H1 (cell line): Measurements from ENCODE around the gene FAM3B. TPM values are rescaled to one million over a fixed set of nuclear protein-coding genes. Genes with fewer than 3 reads are reported as not detected.

Experiments
- CTCF ChIA-PET: fragments of 300-600 bp; sonication (Branson Sonifier 250); formaldehyde crosslinking; loops from one replicate; lab custom pipeline; 2021; ENCODE audit not compliant: partially characterized antibody; lab: Charles Lee
- POLR2A ChIA-PET: fragments of 300-600 bp; sonication (Branson Sonifier 250); formaldehyde crosslinking; loops from one replicate; lab custom pipeline; 2021; ENCODE audit warnings: inconsistent platforms; ENCODE audit not compliant: partially characterized antibody; lab: Charles Lee
- DNase-seq, 2 experiments: peaks; one replicate each; pipeline versions ENCODE4 v3.0.0 to v3.0.0-alpha.2; 2010 to 2022; ENCODE audit warnings: low spot score in 2 of 2, low read depth in 1 of 2, mixed read lengths in 1 of 2
- FAIRE-seq: peaks from 2 replicates; lab custom pipeline; 2011; peaks lifted over from hg19 to GRCh38; lab: Jason Lieb, UNC
- H2AFZ ChIP-seq: 2 replicates; pipeline ENCODE4 v1.8.1; 2012; ENCODE audit warnings: low read length, inconsistent platforms
- H2AK5ac ChIP-seq: 2 replicates; pipeline ENCODE4 v1.6.1; 2013; ENCODE audit warnings: low read depth, low read length
- H2BK120ac ChIP-seq: replicated peaks from 2 replicates; pipeline ENCODE3; 2013; ENCODE audit warnings: low read depth, low read length, inconsistent platforms
- H2BK12ac ChIP-seq: 2 replicates; pipeline ENCODE4 v1.6.1; 2013; ENCODE audit warnings: low read depth, low read length
- H2BK15ac ChIP-seq: 2 replicates; pipeline ENCODE4 v1.6.1; 2013; ENCODE audit warnings: low read length
- H2BK20ac ChIP-seq: 2 replicates; pipeline ENCODE4 v1.6.1; 2013; ENCODE audit warnings: low read length
- H2BK5ac ChIP-seq: 2 replicates; pipeline ENCODE4 v1.6.1; 2013; ENCODE audit warnings: low read depth, low read length
- H3K14ac ChIP-seq: 2 replicates; pipeline ENCODE4 v1.6.1; 2013; ENCODE audit warnings: inconsistent platforms; ENCODE audit not compliant: insufficient read length
- H3K18ac ChIP-seq: 2 replicates; pipeline ENCODE4 v1.6.1; 2013; ENCODE audit warnings: low read length; ENCODE audit errors: extremely low read depth
- H3K23ac ChIP-seq: 2 replicates; pipeline ENCODE4 v1.6.1; 2013; ENCODE audit warnings: inconsistent platforms; ENCODE audit not compliant: insufficient read length
- H3K23me2 ChIP-seq: 2 replicates; pipeline ENCODE4 v1.6.1; 2013; ENCODE audit warnings: low read depth, low read length
- H3K27ac ChIP-seq: 2 replicates; pipeline ENCODE4 v1.6.1; 2011; ENCODE audit warnings: low read depth, low read length, inconsistent platforms
- H3K27me3 ChIP-seq, 4 experiments: replicated peaks in 1 of 4; 1 replicate in 1 of 4; 2 replicates in 3 of 4; pipeline versions ENCODE4 v1.6.1 to v1.8.1; 2011 to 2013; ENCODE audit warnings: low read length in 3 of 4, mild to moderate bottlenecking in 3 of 4, inconsistent platforms in 2 of 4, mixed read lengths in 2 of 4, moderate library complexity in 1 of 4; ENCODE audit not compliant: control insufficient read depth in 3 of 4, insufficient read depth in 3 of 4; ENCODE audit errors: extremely low read depth in 1 of 4
- H3K36me3 ChIP-seq, 4 experiments: 2 replicates each; pipeline versions ENCODE4 v1.6.1 to v1.8.1; 2011 to 2013; ENCODE audit warnings: mild to moderate bottlenecking in 4 of 4, low read length in 3 of 4, moderate library complexity in 2 of 4, control low read depth in 1 of 4, inconsistent platforms in 1 of 4; ENCODE audit not compliant: insufficient read depth in 4 of 4, control insufficient read depth in 2 of 4
- H3K4ac ChIP-seq: replicated peaks from 2 replicates; pipeline ENCODE3; 2013; ENCODE audit warnings: low read length, low read depth, mixed read lengths, inconsistent platforms; ENCODE audit not compliant: insufficient read length
- H3K4me1 ChIP-seq, 4 experiments: replicated peaks in 1 of 4; 1 replicate in 1 of 4; 2 replicates in 3 of 4; pipeline versions ENCODE4 v1.6.1 to v1.8.1; 2011 to 2013; ENCODE audit warnings: low read length in 3 of 4, inconsistent platforms in 2 of 4, mixed read lengths in 1 of 4; ENCODE audit not compliant: insufficient read depth in 4 of 4, control insufficient read depth in 3 of 4
- H3K4me2 ChIP-seq, 2 experiments: 2 replicates each; pipeline versions ENCODE4 v1.6.1 to v1.8.1; 2011 to 2013; ENCODE audit warnings: low read depth in 2 of 2, low read length in 2 of 2, control low read depth in 1 of 2, inconsistent platforms in 1 of 2, mild to moderate bottlenecking in 1 of 2; ENCODE audit not compliant: insufficient read depth in 1 of 2
- H3K4me3 ChIP-seq, 4 experiments: fragments of 200-600, 300-600 bp in 1 of 4; sonication (generic), shearing (Covaris generic), sonication (Bioruptor Twin) in 1 of 4; 2 replicates each; pipeline versions ENCODE4 v1.5.1 to v1.8.1; 2011 to 2016; ENCODE audit warnings: low read length in 4 of 4, low read depth in 3 of 4, control low read depth in 2 of 4, inconsistent platforms in 2 of 4, mild to moderate bottlenecking in 2 of 4, mixed read lengths in 1 of 4, moderate library complexity in 1 of 4; ENCODE audit not compliant: insufficient read depth in 2 of 4; ENCODE audit errors: extremely low read depth in 1 of 4
- H3K56ac ChIP-seq: replicated peaks from 2 replicates; pipeline ENCODE3; 2013; ENCODE audit warnings: low read depth, mild to moderate bottlenecking, mixed read lengths, low read length, inconsistent platforms; ENCODE audit not compliant: insufficient read length
- H3K79me1 ChIP-seq: 2 replicates; pipeline ENCODE4 v1.6.1; 2013; ENCODE audit warnings: low read depth, low read length, control low read depth
- H3K79me2 ChIP-seq, 2 experiments: 2 replicates each; pipeline versions ENCODE4 v1.6.1 to v1.8.1; 2012 to 2013; ENCODE audit warnings: low read length in 2 of 2, mild to moderate bottlenecking in 2 of 2, inconsistent platforms in 1 of 2; ENCODE audit not compliant: insufficient read depth in 2 of 2, control insufficient read depth in 1 of 2
- H3K9ac ChIP-seq, 4 experiments: replicated peaks in 1 of 4; 1 replicate in 1 of 4; 2 replicates in 3 of 4; pipeline versions ENCODE4 v1.6.1 to v1.8.1; 2011 to 2013; ENCODE audit warnings: low read depth in 3 of 4, low read length in 3 of 4, control low read depth in 2 of 4, mild to moderate bottlenecking in 2 of 4, moderate library complexity in 2 of 4, inconsistent platforms in 1 of 4; ENCODE audit errors: extremely low read depth in 1 of 4
- H3K9me3 ChIP-seq, 2 experiments: 2 replicates each; pipeline versions ENCODE4 v1.6.1 to v1.8.1; 2012 to 2013; ENCODE audit warnings: mild to moderate bottlenecking in 2 of 2, moderate library complexity in 2 of 2, control low read depth in 1 of 2, inconsistent platforms in 1 of 2, low read depth in 1 of 2, low read length in 1 of 2, mixed read lengths in 1 of 2; ENCODE audit not compliant: insufficient read depth in 2 of 2
- H4K20me1 ChIP-seq, 2 experiments: replicated peaks in 1 of 2; 2 replicates each; pipeline versions ENCODE3 to v1.8.1; 2011 to 2013; ENCODE audit warnings: inconsistent platforms in 2 of 2, low read length in 2 of 2, mild to moderate bottlenecking in 1 of 2; ENCODE audit not compliant: insufficient read depth in 2 of 2, control insufficient read depth in 1 of 2
- H4K5ac ChIP-seq: 2 replicates; pipeline ENCODE4 v1.6.1; 2013; ENCODE audit warnings: low read length, low read depth, mixed read lengths, inconsistent platforms; ENCODE audit not compliant: insufficient read length
- H4K8ac ChIP-seq: 2 replicates; pipeline ENCODE4 v1.8.0; 2013; ENCODE audit warnings: mild to moderate bottlenecking, moderate library complexity, low read length, inconsistent platforms; ENCODE audit not compliant: insufficient read depth; ENCODE audit errors: extremely low read depth
- H4K91ac ChIP-seq: replicated peaks from 2 replicates; pipeline ENCODE3; 2013; ENCODE audit warnings: low read length, mixed read lengths, inconsistent platforms; ENCODE audit not compliant: insufficient read length
- CREB1 ChIP-seq: IDR thresholded peaks from 2 replicates; pipeline ENCODE4 v1.6.1; 2012; ENCODE audit warnings: inconsistent platforms
- NANOG ChIP-seq: IDR thresholded peaks from 2 replicates; pipeline ENCODE4 v1.6.1; 2011; ENCODE audit warnings: low read length, low read depth, mild to moderate bottlenecking, inconsistent platforms; ENCODE audit not compliant: insufficient read depth, poor library complexity, severe bottlenecking
- POLR2A ChIP-seq, 2 experiments: IDR thresholded peaks; 1 replicate in 1 of 2; 2 replicates in 1 of 2; pipeline ENCODE4 v1.6.1; 2011; ENCODE audit warnings: low read depth in 2 of 2, low read length in 2 of 2, mild to moderate bottlenecking in 2 of 2; ENCODE audit errors: control extremely low read depth in 1 of 2
- POU5F1 ChIP-seq: IDR thresholded peaks from 2 replicates; pipeline ENCODE4 v1.6.1; 2011; ENCODE audit warnings: low read depth, mild to moderate bottlenecking, low read length, moderate library complexity
- RNF2 ChIP-seq: fragments of 200-900, 300-1000 bp; sonication (generic); IDR thresholded peaks from 2 replicates; pipeline ENCODE4 v1.7.1; 2016; ENCODE audit warnings: borderline replicate concordance, low read depth, mild to moderate bottlenecking, antibody characterized with exemption, low read length; ENCODE audit not compliant: poor library complexity, severe bottlenecking; ENCODE audit errors: missing control alignments
- SAP30 ChIP-seq: fragments of 300-600 bp; sonication (generic); IDR thresholded peaks from 2 replicates; pipeline ENCODE4 v1.7.1; 2012; ENCODE audit warnings: low read length, moderate library complexity, mild to moderate bottlenecking, inconsistent platforms; ENCODE audit not compliant: insufficient read depth, insufficient replicate concordance
- TBP ChIP-seq: IDR thresholded peaks from 2 replicates; pipeline ENCODE4 v1.6.1; 2011; ENCODE audit warnings: low read depth, low read length, improper control_type of control experiment
- whole genome bisulfite sequencing, 2 experiments: shearing (Covaris generic) in 1 of 2; methylation state at CpG; one replicate each; pipeline versions ENCODE4 v1.1.6 to v1.1.7; 2013 to 2015; ENCODE audit warnings: low lambda C conversion rate in 2 of 2, mixed read lengths in 2 of 2, inconsistent platforms in 1 of 2, low coverage in 1 of 2, missing lambda C conversion rate in 1 of 2; ENCODE audit not compliant: insufficient replicate concordance in 2 of 2, insufficient coverage in 1 of 2, insufficient read length in 1 of 2; ENCODE audit errors: extremely low coverage in 1 of 2, missing lambda C conversion rate in 1 of 2; 5-methylcytosine and 5-hydroxymethylcytosine counted together
- polyA plus RNA-seq, 7 experiments: library from polyadenylated mRNA; depleted of rRNA in 3 of 7; stranded (reverse) in 5 of 7; unstranded in 2 of 7; fragments of >200 nt in 5 of 7; fragments of 200-250 nt in 2 of 7; gene quantifications; 1 replicate in 5 of 7; 2 replicates in 1 of 7; 4 replicates in 1 of 7; pipeline versions ENCODE4 v1.2.1 to v1.2.3, GENCODE V29; 2011 to 2013; ENCODE audit warnings: missing spikeins in 2 of 7, mixed read lengths in 2 of 7
- total RNA-seq: library from RNA; stranded (reverse); fragmentation: NEBNext Ultra II Directional; extraction: Animal tissue kit (Norgen Biotek cat#: 25700); gene quantifications from 2 replicates; pipeline ENCODE4 v1.2.1, GENCODE V29; 2021
- TF ChIP-seq, protein P1 (sequence below): IDR thresholded peaks from 2 replicates; pipeline ENCODE4 v1.6.1; 2011; ENCODE audit warnings: low read length, improper control_type of control experiment
- TF ChIP-seq, protein P2 (sequence below): IDR thresholded peaks from 2 replicates; pipeline ENCODE4 v1.6.1; 2012; ENCODE audit warnings: inconsistent platforms

FAM3B gene
- total and polyA plus RNA-seq, 2 of the 8 experiments (the other 6 are each of a cell fraction or from before 2014, with no cell fraction given) = 2.0 TPM

DNA sequence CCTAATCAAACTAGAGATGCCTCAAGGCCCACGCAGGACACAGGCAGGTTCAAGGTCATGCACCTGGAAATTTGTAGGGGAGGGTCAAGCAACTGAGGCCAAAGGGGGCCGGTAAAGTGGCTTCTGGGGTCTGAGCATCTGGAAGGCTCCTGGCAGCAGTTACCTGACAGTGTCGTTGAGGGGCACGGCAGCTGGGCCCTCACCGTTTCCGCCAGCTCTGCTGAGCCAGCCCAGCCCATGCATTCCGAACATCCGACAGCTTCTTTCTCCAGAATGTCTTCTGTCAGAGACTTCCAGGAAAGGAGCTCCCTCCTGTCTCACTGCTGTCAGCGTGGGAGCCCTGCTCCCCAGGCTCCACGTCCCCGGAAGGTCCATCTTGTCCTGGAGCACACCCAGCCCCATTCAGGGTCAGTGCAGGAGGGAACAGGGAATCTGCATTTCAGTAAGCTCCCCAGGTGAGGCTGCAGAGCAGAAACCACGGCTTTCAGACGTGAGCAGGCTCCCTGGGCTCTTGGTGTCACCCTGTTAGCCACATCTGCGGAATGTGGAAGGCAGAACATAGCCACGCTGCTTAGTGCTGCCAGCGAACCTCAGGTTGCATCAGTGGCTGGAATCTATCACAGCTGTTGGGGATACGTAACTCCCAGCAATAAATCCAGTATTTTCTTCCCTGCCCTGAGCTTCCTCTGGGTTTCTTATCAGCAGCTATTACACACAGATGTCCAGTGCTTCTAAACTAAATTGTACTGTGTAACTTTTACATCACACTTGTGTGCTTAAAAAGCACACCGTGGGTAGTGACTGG lies 36.3 kb upstream of the FAM3B start:
- Histone ChIP-seq H3K79me2 (no peaks in the 10 kb centered on the region), H4K20me1 (no peaks in the 10 kb centered on the region), H2AFZ (no peak overlapping the region), H3K56ac (no peak overlapping the region), H3K4me1 (peaks cover 0 to 3% (median 1%) of the 10 kb centered on the region in 4 experiments; a peak in 1 of 7 replicates), H3K27ac (no peak overlapping the region), H2BK12ac (no peak overlapping the region), H3K4ac (no peak overlapping the region), H3K79me1 (no peaks in the 10 kb centered on the region), H3K9me3 (no peaks in the 10 kb centered on the region), H3K4me2 (no peak overlapping the region), H2BK15ac (no peak overlapping the region), H3K9ac (no peak overlapping the region), H3K36me3 (no peaks in the 10 kb centered on the region), H3K4me3 (no peak overlapping the region), H2BK20ac (no peak overlapping the region), H3K23me2 (no peaks in the 10 kb centered on the region), H4K8ac (no peak overlapping the region), H2AK5ac (no peak overlapping the region), H2BK5ac (no peak overlapping the region), H3K27me3 (no peaks in the 10 kb centered on the region), H3K18ac (no peak overlapping the region), H4K5ac (no peak overlapping the region), H3K14ac (no peak overlapping the region), H4K91ac (no peak overlapping the region), H2BK120ac (no peak overlapping the region), H3K23ac (no peak overlapping the region)
- ChIA-PET CTCF (interaction anchor here (0.7 to 5.1 kb wide), 9 partner anchors 10 to 332 kb away, joined by 3 to 35 read pairs (median 3); no protein-coding TSS in a partner anchor), POLR2A (no interaction called here)
- DNase-seq (no peak), FAIRE-seq (no peak)
- WGBS, 2 experiments = 90% methylated on average over 18 of the region's 18 CpGs; no CpG with 5 or more reads in 1 of the 2 experiments
- no peak for TF ChIP-seq POLR2A (IDR thresholded peaks at IDR 0.05; ENCODE audit: control extremely low read depth in 1 of 2, low read depth in 2 of 2, low read length in 2 of 2)
- TF ChIP-seq TBP = no peak
- TF ChIP-seq CREB1 = no peak
- TF ChIP-seq POU5F1 = no peak
- TF ChIP-seq, protein P1, sequence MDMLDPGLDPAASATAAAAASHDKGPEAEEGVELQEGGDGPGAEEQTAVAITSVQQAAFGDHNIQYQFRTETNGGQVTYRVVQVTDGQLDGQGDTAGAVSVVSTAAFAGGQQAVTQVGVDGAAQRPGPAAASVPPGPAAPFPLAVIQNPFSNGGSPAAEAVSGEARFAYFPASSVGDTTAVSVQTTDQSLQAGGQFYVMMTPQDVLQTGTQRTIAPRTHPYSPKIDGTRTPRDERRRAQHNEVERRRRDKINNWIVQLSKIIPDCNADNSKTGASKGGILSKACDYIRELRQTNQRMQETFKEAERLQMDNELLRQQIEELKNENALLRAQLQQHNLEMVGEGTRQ = no peak
- TF ChIP-seq, protein P2, sequence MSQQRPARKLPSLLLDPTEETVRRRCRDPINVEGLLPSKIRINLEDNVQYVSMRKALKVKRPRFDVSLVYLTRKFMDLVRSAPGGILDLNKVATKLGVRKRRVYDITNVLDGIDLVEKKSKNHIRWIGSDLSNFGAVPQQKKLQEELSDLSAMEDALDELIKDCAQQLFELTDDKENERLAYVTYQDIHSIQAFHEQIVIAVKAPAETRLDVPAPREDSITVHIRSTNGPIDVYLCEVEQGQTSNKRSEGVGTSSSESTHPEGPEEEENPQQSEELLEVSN = no peak
- no peak for TF ChIP-seq NANOG
- no peak for TF ChIP-seq RNF2
- TF ChIP-seq SAP30 = no peak
